ENCODE results near the gene TSEN34. TPM values are rescaled to one million over a fixed set of nuclear protein-coding genes. Genes with fewer than 3 reads are reported as not detected.
"Not testable (repeated sequence)": the region's sequence is repeated elsewhere in the genome, so short reads cannot be mapped to it uniquely, and the experiment has no call there.

Gene TSEN34
- total RNA-seq, 2 experiments from 2014 or later, result 16.7 to 23.6 TPM

- ChIA-PET CTCF (ENCODE audit: unreplicated experiment) (interaction anchor here (0.6 kb wide), 1 partner anchor 276 kb away, joined by 3 read pairs; no protein-coding TSS in a partner anchor), POLR2A (interaction anchor here (0.7 kb wide), 1 partner anchor 1029 kb away, joined by 5 read pairs; no protein-coding TSS in a partner anchor)
- no peak for TF ChIP-seq CTCF (conservative IDR thresholded peaks at IDR 0.05; ENCODE audit: low read length)
- TF ChIP-seq EZH2phosphoT487 (IDR thresholded peaks at IDR 0.05; ENCODE audit: borderline replicate concordance, low read depth, low read length), result no peak
- H3K9me2 ChIP-seq (ENCODE audit: insufficient read depth, low read length), result no peaks in the 10 kb centered on the region
- DNase-seq (ENCODE audit: low spot score), result no peak
- no TSS peak for BruUV-seq (replicated peaks)
- no peak overlapping the region for H3K4me3 ChIP-seq (ENCODE audit: low read depth, low read length, poor library complexity, severe bottlenecking)
- H3K9me3 ChIP-seq (ENCODE audit: low read length), result no peaks in the 10 kb centered on the region
- H4K20me1 ChIP-seq (ENCODE audit: insufficient read depth, low read length), result no peaks in the 10 kb centered on the region
- no peak overlapping the region for H3K27ac ChIP-seq (ENCODE audit: low read depth, low read length, poor library complexity, severe bottlenecking)
- no peaks in the 10 kb centered on the region for H3K36me3 ChIP-seq (ENCODE audit: insufficient read depth, low read length)
- H3K4me1 ChIP-seq (ENCODE audit: insufficient read depth, low read length, poor library complexity, severe bottlenecking), result peaks cover 14% of the 10 kb centered on the region
- H3K79me2 ChIP-seq (ENCODE audit: insufficient read depth, low read depth, low read length), result no peaks in the 10 kb centered on the region
- no peak overlapping the region for H3K4me2 ChIP-seq (ENCODE audit: low read length)
- intact Hi-C loops (cut with micrococcal nuclease; ENCODE audit: unreplicated experiment), result no loop called here
- H2AFZ ChIP-seq (ENCODE audit: low read length), result no peak overlapping the region
Observed at GRCh38 chr19:54169149-54169740, 21.9 kb upstream of the TSEN34 start.

GRCh38 chr19:54171736-54172431 lies 19.2 kb upstream of the TSEN34 start:
- H3K9me3 ChIP-seq (ENCODE audit: low read length); H3K4me2 ChIP-seq (ENCODE audit: low read length); DNase-seq (ENCODE audit: low spot score); H2AFZ ChIP-seq (ENCODE audit: low read length); BruUV-seq (replicated peaks); POLR2A ChIA-PET; H4K20me1 ChIP-seq (ENCODE audit: insufficient read depth, low read length); H3K4me3 ChIP-seq (ENCODE audit: low read depth, low read length, poor library complexity, severe bottlenecking); H3K27ac ChIP-seq (ENCODE audit: low read depth, low read length, poor library complexity, severe bottlenecking); H3K9me2 ChIP-seq (ENCODE audit: insufficient read depth, low read length); intact Hi-C loops (cut with micrococcal nuclease; ENCODE audit: unreplicated experiment); H3K79me2 ChIP-seq (ENCODE audit: insufficient read depth, low read depth, low read length); H3K36me3 ChIP-seq (ENCODE audit: insufficient read depth, low read length): not testable (repeated sequence)
- peaks cover 14% of the 10 kb centered on the region for H3K4me1 ChIP-seq (ENCODE audit: insufficient read depth, low read length, poor library complexity, severe bottlenecking)
- CTCF ChIA-PET (ENCODE audit: unreplicated experiment), result interaction anchor here (0.7 kb wide), 1 partner anchor 35 kb away, joined by 3 read pairs; no protein-coding TSS in a partner anchor

- Histone ChIP-seq H3K4me2 (ENCODE audit: low read length) (peak within 1 kb of the TSS; percentile 30; the same call in 1 of the 2 replicates), H3K9me2 (ENCODE audit: insufficient read depth, low read length) (no peaks in the 10 kb centered on the region), H3K79me2 (ENCODE audit: insufficient read depth, low read depth, low read length) (no peaks in the 10 kb centered on the region), H3K9me3 (ENCODE audit: low read length) (no peaks in the 10 kb centered on the region), H2AFZ (ENCODE audit: low read length) (no peak within 1 kb of the TSS), H3K4me3 (ENCODE audit: low read depth, low read length, poor library complexity, severe bottlenecking) (no peak within 1 kb of the TSS), H3K36me3 (ENCODE audit: insufficient read depth, low read length) (no peaks in the 10 kb centered on the region; the same call in 1 of the 2 replicates), H3K4me1 (ENCODE audit: insufficient read depth, low read length, poor library complexity, severe bottlenecking) (peaks cover 14% of the 10 kb centered on the region), H3K27ac (ENCODE audit: low read depth, low read length, poor library complexity, severe bottlenecking) (no peak within 1 kb of the TSS), H4K20me1 (ENCODE audit: insufficient read depth, low read length) (no peaks in the 10 kb centered on the region)
- intact Hi-C loops (cut with micrococcal nuclease; ENCODE audit: unreplicated experiment), result no loop called here
- no TSS peak for BruUV-seq (replicated peaks)
- no peak for TF ChIP-seq EZH2phosphoT487 (IDR thresholded peaks at IDR 0.05; ENCODE audit: borderline replicate concordance, low read depth, low read length)
- TF ChIP-seq CTCF (conservative IDR thresholded peaks at IDR 0.05; ENCODE audit: low read length), result 0 out of 2 replicates have a peak, but pooled peaks have one; percentile 28
- CTCF ChIA-PET (ENCODE audit: unreplicated experiment), result no interaction called here
- POLR2A ChIA-PET, result no interaction called here
- DNase-seq (ENCODE audit: low spot score), result peak; percentile 52
Observed at GRCh38 chr19:54172471-54173358, 18.4 kb upstream of the TSEN34 start, which contains the start of gene TMC4. Gene TMC4 (minus strand): TSS chr19:54173160. CDS start chr19:54173117, 43 bp downstream.
